WTC11 (cell line): ENCODE results near the gene SERPINE2. TPM values are rescaled to one million over a fixed set of nuclear protein-coding genes. Genes with fewer than 3 reads are reported as not detected.
A peak's percentile ranks its signal among the peaks of the same experiment; 100 is the strongest.

Source experiments
- ATAC-seq: fragments of 200-7000 bp; cut with Tn5 transposase; 2 replicates; pipeline ENCODE4 v1.10.0; 2021; ENCODE audit warnings: mild to moderate bottlenecking, moderate library complexity
- CTCF ChIA-PET: fragments of 300-600 bp; sonication (Branson Sonifier 250); formaldehyde crosslinking; loops from one replicate; lab custom pipeline; 2021; ENCODE audit warnings: antibody characterized with exemption; lab: Charles Lee
- POLR2A ChIA-PET: fragments of 350-600 bp; sonication (Branson Sonifier 250); formaldehyde crosslinking; loops from one replicate; lab custom pipeline; 2021; ENCODE audit warnings: antibody characterized with exemption; lab: Charles Lee
- DNase-seq: peaks from one replicate; pipeline ENCODE4 v3.0.0; 2021; ENCODE audit warnings: low spot score
- H3K27ac Mint-ChIP-seq: 2 replicates; pipeline ENCODE4 v1.8.0; 2021; ENCODE audit warnings: mixed read lengths
- H3K27me3 Mint-ChIP-seq: 2 replicates; pipeline ENCODE4 v1.8.0; 2021; ENCODE audit warnings: low read depth, mild to moderate bottlenecking, moderate library complexity, mixed read lengths
- H3K36me3 Mint-ChIP-seq: 2 replicates; pipeline ENCODE4 v1.8.0; 2021; ENCODE audit warnings: mixed read lengths
- H3K4me1 Mint-ChIP-seq: 2 replicates; pipeline ENCODE4 v1.8.0; 2022; ENCODE audit warnings: mixed read lengths
- H3K4me3 Mint-ChIP-seq: 2 replicates; pipeline ENCODE4 v1.8.0; 2021; ENCODE audit warnings: mild to moderate bottlenecking, moderate library complexity, mixed read lengths
- H3K9me3 Mint-ChIP-seq: 2 replicates; pipeline ENCODE4 v1.8.0; 2021; ENCODE audit warnings: mixed read lengths
- AR ChIP-seq: fragments of 250-450 bp; sonication (Bioruptor Pico); IDR thresholded peaks from 2 replicates; pipeline ENCODE4 v1.9.0; 2021; ENCODE audit warnings: mild to moderate bottlenecking
- ATF3 ChIP-seq: sonication (generic); formaldehyde crosslinking; conservative IDR thresholded peaks from 2 replicates; pipeline ENCODE4 v1.8.1; 2022; ENCODE audit warnings: mild to moderate bottlenecking, missing genetic modification reagents
- CREM ChIP-seq: sonication (generic); formaldehyde crosslinking; IDR thresholded peaks from 2 replicates; pipeline ENCODE4 v1.8.1; 2022; ENCODE audit warnings: mild to moderate bottlenecking, missing genetic modification reagents, moderate library complexity
- E2F1 ChIP-seq: sonication (generic); formaldehyde crosslinking; IDR thresholded peaks from 2 replicates; pipeline ENCODE4 v1.8.0; 2022; ENCODE audit warnings: mild to moderate bottlenecking, missing genetic modification reagents
- ETV6 ChIP-seq: sonication (generic); formaldehyde crosslinking; IDR thresholded peaks from 2 replicates; pipeline ENCODE4 v1.8.1; 2022; ENCODE audit warnings: mild to moderate bottlenecking, missing genetic modification reagents
- IRF1 ChIP-seq: sonication (generic); formaldehyde crosslinking; IDR thresholded peaks from 2 replicates; pipeline ENCODE4 v1.8.0; 2023; ENCODE audit warnings: missing genetic modification reagents
- IRF2 ChIP-seq: sonication (generic); formaldehyde crosslinking; IDR thresholded peaks from 2 replicates; pipeline ENCODE4 v1.8.0; 2022; ENCODE audit warnings: low read depth, missing genetic modification reagents, borderline replicate concordance
- JUN ChIP-seq: sonication (generic); formaldehyde crosslinking; IDR thresholded peaks from 2 replicates; pipeline ENCODE4 v1.8.0; 2023; ENCODE audit warnings: mild to moderate bottlenecking, missing genetic modification reagents
- MAX ChIP-seq: sonication (generic); formaldehyde crosslinking; IDR thresholded peaks from 2 replicates; pipeline ENCODE4 v1.8.0; 2022; ENCODE audit warnings: mild to moderate bottlenecking, missing genetic modification reagents
- MYBL2 ChIP-seq: sonication (generic); formaldehyde crosslinking; IDR thresholded peaks from 2 replicates; pipeline ENCODE4 v1.8.1; 2023; ENCODE audit warnings: mild to moderate bottlenecking, moderate library complexity, missing genetic modification reagents
- NR3C1 ChIP-seq: sonication (generic); formaldehyde crosslinking; conservative IDR thresholded peaks from 2 replicates; pipeline ENCODE4 v1.8.1; 2023; ENCODE audit warnings: low read depth, mild to moderate bottlenecking, missing genetic modification reagents
- RELA ChIP-seq: sonication (generic); formaldehyde crosslinking; IDR thresholded peaks from 2 replicates; pipeline ENCODE4 v1.8.1; 2022; ENCODE audit warnings: missing genetic modification reagents, mild to moderate bottlenecking, borderline replicate concordance
- RORB ChIP-seq: fragments of 250-450 bp; sonication (Bioruptor Pico); IDR thresholded peaks from 2 replicates; pipeline ENCODE4 v1.9.0; 2021; ENCODE audit warnings: mild to moderate bottlenecking
- SOX15 ChIP-seq: fragments of 250-450 bp; sonication (Bioruptor Pico); IDR thresholded peaks from 2 replicates; pipeline ENCODE4 v1.9.0; 2021; ENCODE audit warnings: mild to moderate bottlenecking
- SP1 ChIP-seq: sonication (generic); formaldehyde crosslinking; conservative IDR thresholded peaks from 2 replicates; pipeline ENCODE4 v1.8.1; 2022; ENCODE audit warnings: missing genetic modification reagents
- TCF7 ChIP-seq: sonication (generic); formaldehyde crosslinking; IDR thresholded peaks from 2 replicates; pipeline ENCODE4 v1.8.0; 2022; ENCODE audit warnings: mild to moderate bottlenecking, low read depth, missing genetic modification reagents, moderate library complexity
- TEAD4 ChIP-seq: sonication (generic); formaldehyde crosslinking; IDR thresholded peaks from 2 replicates; pipeline ENCODE4 v1.8.0; 2022; ENCODE audit warnings: mild to moderate bottlenecking, missing genetic modification reagents
- ZMAT4 ChIP-seq: fragments of 250-450 bp; sonication (Bioruptor Pico); IDR thresholded peaks from 2 replicates; pipeline ENCODE4 v1.9.0; 2021; ENCODE audit warnings: mild to moderate bottlenecking
- ZNF138 ChIP-seq: sonication (generic); formaldehyde crosslinking; conservative IDR thresholded peaks from 2 replicates; pipeline ENCODE4 v1.8.1; 2022; ENCODE audit warnings: mild to moderate bottlenecking, moderate library complexity, missing genetic modification reagents
- ZNF263 ChIP-seq: sonication (generic); formaldehyde crosslinking; IDR thresholded peaks from 2 replicates; pipeline ENCODE4 v1.8.1; 2022; ENCODE audit warnings: low read depth, mild to moderate bottlenecking, moderate library complexity, missing genetic modification reagents
- ZNF281 ChIP-seq: sonication (generic); formaldehyde crosslinking; IDR thresholded peaks from 2 replicates; pipeline ENCODE4 v1.8.0; 2023; ENCODE audit warnings: mild to moderate bottlenecking, missing genetic modification reagents
- ZNF396 ChIP-seq: fragments of 250-450 bp; sonication (Bioruptor Pico); IDR thresholded peaks from 2 replicates; pipeline ENCODE4 v1.8.0; 2021; ENCODE audit warnings: mild to moderate bottlenecking, moderate library complexity, borderline replicate concordance
- total RNA-seq: library from RNA; stranded (reverse); gene quantifications from 3 replicates; pipeline ENCODE4 v1.2.3, GENCODE V29; 2021

SERPINE2 gene
- total RNA-seq, 1 experiment from 2014 or later, result 60.4 TPM

- TF ChIP-seq IRF2 (no peak), ZNF396 (no peak)
These were observed 101.6 kb downstream of the SERPINE2 start (continued) for GRCh38 chr2:223937535-223937934.

GRCh38 chr2:223936862-223937326 lies 102.2 kb downstream of the SERPINE2 start:
- peak overlapping the region; percentile 75 for H3K27ac Mint-ChIP-seq
- ATAC-seq, result no peak
- DNase-seq, result no peak
- ChIA-PET POLR2A (no interaction called here), CTCF (interaction anchor here (1.9 kb wide), 1 partner anchor 34 kb away, joined by 8 read pairs; no protein-coding TSS in a partner anchor)
- peaks cover 3% of the 10 kb centered on the region; the same call in 1 of the 2 replicates for H3K27me3 Mint-ChIP-seq
- H3K4me3 Mint-ChIP-seq, result peak overlapping the region; percentile 51
- no peaks in the 10 kb centered on the region for H3K9me3 Mint-ChIP-seq
- peaks cover 11% of the 10 kb centered on the region for H3K36me3 Mint-ChIP-seq
- TF ChIP-seq CREM, result no peak
- no peak for TF ChIP-seq SOX15 (CRISPR knock-in tag)
- TF ChIP-seq RELA, result no peak
- no peak for TF ChIP-seq ZNF281 (CRISPR knock-in tag)
- no peak for TF ChIP-seq TCF7
- TF ChIP-seq ZMAT4 (CRISPR knock-in tag), result no peak
- no peak for TF ChIP-seq IRF1 (CRISPR knock-in tag)
- TF ChIP-seq ZNF263, result no peak
- no peak for TF ChIP-seq E2F1 (CRISPR knock-in tag)
- TF ChIP-seq IRF2, result no peak
- TF ChIP-seq MYBL2 (CRISPR knock-in tag), result no peak
- TF ChIP-seq ZNF138 (CRISPR knock-in tag), result no peak
- TF ChIP-seq RORB (CRISPR knock-in tag), result no peak
- TF ChIP-seq JUN (CRISPR knock-in tag), result no peak
- TF ChIP-seq MAX, result no peak
- peaks cover 77% of the 10 kb centered on the region for H3K4me1 Mint-ChIP-seq

- ChIA-PET CTCF (interaction anchor here (0.6 to 1.9 kb wide), 2 partner anchors 35 to 353 kb away, joined by 3 to 8 read pairs; no protein-coding TSS in a partner anchor), POLR2A (interaction anchor here (0.6 kb wide), 2 partner anchors 132 to 773 kb away, joined by 3 to 5 read pairs; no protein-coding TSS in a partner anchor)
- ATAC-seq (no peak), DNase-seq (no peak)
- Mint-ChIP-seq H3K4me1 (peaks cover 78% of the 10 kb centered on the region), H3K4me3 (no peak overlapping the region), H3K9me3 (no peaks in the 10 kb centered on the region), H3K27me3 (peaks cover 3% of the 10 kb centered on the region; the same call in 1 of the 2 replicates), H3K27ac (peak overlapping the region; percentile 37), H3K36me3 (peaks cover 7% of the 10 kb centered on the region)
- TF ChIP-seq ATF3 (CRISPR knock-in tag) (no peak), SP1 (CRISPR knock-in tag) (no peak), TEAD4 (CRISPR knock-in tag) (no peak), ETV6 (no peak), NR3C1 (no peak), AR (CRISPR knock-in tag) (no peak)
These were observed 103.5 kb downstream of the SERPINE2 start for GRCh38 chr2:223935459-223936125.
